HepG2 (cell line): Measurements from ENCODE around the gene UBE3B. TPM values are rescaled to one million over a fixed set of nuclear protein-coding genes. Genes with fewer than 3 reads are reported as not detected.

Experiments used
- BRCA1 ChIP-seq: sonication (generic); formaldehyde crosslinking; IDR thresholded peaks from 2 replicates; pipeline ENCODE4 v1.4.0; 2020; ENCODE audit warnings: missing genetic modification reagents
- BRD4 ChIP-seq: sonication (generic); formaldehyde crosslinking; IDR thresholded peaks from 2 replicates; pipeline ENCODE4 v1.4.0; 2020; ENCODE audit warnings: missing genetic modification reagents
- DBP ChIP-seq: sonication (generic); formaldehyde crosslinking; IDR thresholded peaks from 2 replicates; pipeline ENCODE4 v1.4.0; 2020; ENCODE audit warnings: missing genetic modification reagents; ENCODE audit errors: not compliant biosample characterization
- HMG20A ChIP-seq: IDR thresholded peaks from 2 replicates; pipeline ENCODE4 v1.6.1; 2016; ENCODE audit warnings: borderline replicate concordance
- NBN ChIP-seq: fragments of 450-650 bp; conservative IDR thresholded peaks from 2 replicates; pipeline ENCODE4 v1.6.1; 2017
- PAXIP1 ChIP-seq: sonication (generic); formaldehyde crosslinking; conservative IDR thresholded peaks from 2 replicates; pipeline ENCODE4 v1.4.0; 2020; ENCODE audit warnings: mild to moderate bottlenecking, missing genetic modification reagents, moderate library complexity
- RFXAP ChIP-seq: sonication (generic); formaldehyde crosslinking; IDR thresholded peaks from 2 replicates; pipeline ENCODE4 v1.4.0; 2020; ENCODE audit warnings: missing genetic modification reagents, borderline replicate concordance
- SP4 ChIP-seq: sonication (generic); formaldehyde crosslinking; IDR thresholded peaks from 2 replicates; pipeline ENCODE4 v1.8.1; 2023; ENCODE audit warnings: mild to moderate bottlenecking, missing genetic modification reagents
- THAP8 ChIP-seq: sonication (generic); formaldehyde crosslinking; IDR thresholded peaks from 2 replicates; pipeline ENCODE4 v1.5.1; 2020; ENCODE audit warnings: missing genetic modification reagents, mild to moderate bottlenecking, borderline replicate concordance
- ZBTB7B ChIP-seq: sonication (generic); formaldehyde crosslinking; IDR thresholded peaks from 2 replicates; pipeline ENCODE4 v1.4.0; 2020; ENCODE audit warnings: missing genetic modification reagents
- ZFP1 ChIP-seq: IDR thresholded peaks from 2 replicates; pipeline ENCODE4 v1.6.1; 2016
- polyA plus RNA-seq, 8 experiments: library from polyadenylated mRNA; depleted of rRNA in 3 of 8; stranded (reverse) in 7 of 8; unstranded in 1 of 8; fragments of >200 nt; fragmentation: Illumina TruSeq in 4 of 8; extraction: Trizol in 4 of 8; gene quantifications; 2 replicates each; pipeline versions ENCODE4 v1.2.1 to v1.2.3, GENCODE V29; 2011 to 2016; ENCODE audit warnings: low read depth in 4 of 8, missing spikeins in 1 of 8, mixed read lengths in 1 of 8; ENCODE audit not compliant: insufficient read depth in 1 of 8
- total RNA-seq, 5 experiments: library from RNA; depleted of rRNA; stranded (reverse); fragments of >200 nt; fragmentation: Illumina TruSeq; extraction: Trizol; gene quantifications; 2 replicates each; pipeline ENCODE4 v1.2.3, GENCODE V29; 2016; ENCODE audit warnings: low read depth in 1 of 5
- TF ChIP-seq, protein P1 (sequence below): sonication (generic); formaldehyde crosslinking; IDR thresholded peaks from 2 replicates; pipeline ENCODE4 v1.4.0; 2020; ENCODE audit warnings: missing genetic modification reagents
- TF ChIP-seq, protein P2 (sequence below): sonication (generic); formaldehyde crosslinking; IDR thresholded peaks from 2 replicates; pipeline ENCODE4 v1.4.0; 2020; ENCODE audit warnings: mild to moderate bottlenecking, low read depth, missing genetic modification reagents
- TF ChIP-seq, protein P3 (sequence below): IDR thresholded peaks from 2 replicates; pipeline ENCODE4 v1.6.1; 2016; ENCODE audit warnings: low read depth, missing genetic modification reagents, missing compliant biosample characterization

UBE3B gene
- total and polyA plus RNA-seq, 2 of the 13 experiments (the other 11 are each of a cell fraction or from before 2014, with no cell fraction given) = 22.7 to 25.3 TPM

DNA sequence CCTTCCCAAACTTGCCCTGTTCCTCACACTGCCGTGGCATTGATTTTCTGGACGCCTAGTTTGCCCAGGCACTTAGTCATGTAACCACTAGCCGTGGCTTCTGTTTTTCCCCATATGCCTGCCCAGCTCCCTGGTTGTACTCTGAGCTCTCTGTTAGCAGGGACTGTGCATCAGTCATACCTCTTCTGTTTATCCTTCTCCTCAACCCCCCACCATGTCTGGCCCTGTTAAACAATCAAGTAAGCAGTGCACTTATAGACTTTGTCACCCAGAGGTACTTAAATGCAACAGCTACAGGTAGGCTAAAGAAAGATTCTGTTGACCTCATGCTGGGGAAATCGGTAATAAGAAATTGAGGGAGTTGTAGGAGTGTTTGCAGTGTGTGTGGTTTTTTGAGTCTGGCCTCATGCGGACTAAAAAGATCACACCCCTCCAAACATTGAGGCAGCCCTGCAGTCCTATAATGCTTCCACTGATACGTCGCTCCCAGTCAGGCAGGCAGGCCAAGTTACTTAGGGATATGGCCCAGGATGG, 17.0 kb downstream of the UBE3B start (continued):
- TF ChIP-seq, protein P1, sequence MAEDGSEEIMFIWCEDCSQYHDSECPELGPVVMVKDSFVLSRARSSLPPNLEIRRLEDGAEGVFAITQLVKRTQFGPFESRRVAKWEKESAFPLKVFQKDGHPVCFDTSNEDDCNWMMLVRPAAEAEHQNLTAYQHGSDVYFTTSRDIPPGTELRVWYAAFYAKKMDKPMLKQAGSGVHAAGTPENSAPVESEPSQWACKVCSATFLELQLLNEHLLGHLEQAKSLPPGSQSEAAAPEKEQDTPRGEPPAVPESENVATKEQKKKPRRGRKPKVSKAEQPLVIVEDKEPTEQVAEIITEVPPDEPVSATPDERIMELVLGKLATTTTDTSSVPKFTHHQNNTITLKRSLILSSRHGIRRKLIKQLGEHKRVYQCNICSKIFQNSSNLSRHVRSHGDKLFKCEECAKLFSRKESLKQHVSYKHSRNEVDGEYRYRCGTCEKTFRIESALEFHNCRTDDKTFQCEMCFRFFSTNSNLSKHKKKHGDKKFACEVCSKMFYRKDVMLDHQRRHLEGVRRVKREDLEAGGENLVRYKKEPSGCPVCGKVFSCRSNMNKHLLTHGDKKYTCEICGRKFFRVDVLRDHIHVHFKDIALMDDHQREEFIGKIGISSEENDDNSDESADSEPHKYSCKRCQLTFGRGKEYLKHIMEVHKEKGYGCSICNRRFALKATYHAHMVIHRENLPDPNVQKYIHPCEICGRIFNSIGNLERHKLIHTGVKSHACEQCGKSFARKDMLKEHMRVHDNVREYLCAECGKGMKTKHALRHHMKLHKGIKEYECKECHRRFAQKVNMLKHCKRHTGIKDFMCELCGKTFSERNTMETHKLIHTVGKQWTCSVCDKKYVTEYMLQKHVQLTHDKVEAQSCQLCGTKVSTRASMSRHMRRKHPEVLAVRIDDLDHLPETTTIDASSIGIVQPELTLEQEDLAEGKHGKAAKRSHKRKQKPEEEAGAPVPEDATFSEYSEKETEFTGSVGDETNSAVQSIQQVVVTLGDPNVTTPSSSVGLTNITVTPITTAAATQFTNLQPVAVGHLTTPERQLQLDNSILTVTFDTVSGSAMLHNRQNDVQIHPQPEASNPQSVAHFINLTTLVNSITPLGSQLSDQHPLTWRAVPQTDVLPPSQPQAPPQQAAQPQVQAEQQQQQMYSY (CRISPR knock-in tag) = no peak
- TF ChIP-seq RFXAP (0 out of 2 replicates have a peak, but pooled peaks have one; percentile 26), BRCA1 (CRISPR knock-in tag) (no peak), BRD4 (CRISPR knock-in tag) (no peak), HMG20A (CRISPR knock-in tag) (peak; percentile 40; the same call in 1 of the 2 replicates), PAXIP1 (CRISPR knock-in tag) (peak; percentile 93), NBN (no peak), SP4 (CRISPR knock-in tag) (no peak), THAP8 (CRISPR knock-in tag) (no peak), ZFP1 (no peak), ZBTB7B (no peak), DBP (no peak)
- TF ChIP-seq, protein P2, sequence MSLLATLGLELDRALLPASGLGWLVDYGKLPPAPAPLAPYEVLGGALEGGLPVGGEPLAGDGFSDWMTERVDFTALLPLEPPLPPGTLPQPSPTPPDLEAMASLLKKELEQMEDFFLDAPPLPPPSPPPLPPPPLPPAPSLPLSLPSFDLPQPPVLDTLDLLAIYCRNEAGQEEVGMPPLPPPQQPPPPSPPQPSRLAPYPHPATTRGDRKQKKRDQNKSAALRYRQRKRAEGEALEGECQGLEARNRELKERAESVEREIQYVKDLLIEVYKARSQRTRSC (CRISPR knock-in tag) = no peak
- TF ChIP-seq, protein P3, sequence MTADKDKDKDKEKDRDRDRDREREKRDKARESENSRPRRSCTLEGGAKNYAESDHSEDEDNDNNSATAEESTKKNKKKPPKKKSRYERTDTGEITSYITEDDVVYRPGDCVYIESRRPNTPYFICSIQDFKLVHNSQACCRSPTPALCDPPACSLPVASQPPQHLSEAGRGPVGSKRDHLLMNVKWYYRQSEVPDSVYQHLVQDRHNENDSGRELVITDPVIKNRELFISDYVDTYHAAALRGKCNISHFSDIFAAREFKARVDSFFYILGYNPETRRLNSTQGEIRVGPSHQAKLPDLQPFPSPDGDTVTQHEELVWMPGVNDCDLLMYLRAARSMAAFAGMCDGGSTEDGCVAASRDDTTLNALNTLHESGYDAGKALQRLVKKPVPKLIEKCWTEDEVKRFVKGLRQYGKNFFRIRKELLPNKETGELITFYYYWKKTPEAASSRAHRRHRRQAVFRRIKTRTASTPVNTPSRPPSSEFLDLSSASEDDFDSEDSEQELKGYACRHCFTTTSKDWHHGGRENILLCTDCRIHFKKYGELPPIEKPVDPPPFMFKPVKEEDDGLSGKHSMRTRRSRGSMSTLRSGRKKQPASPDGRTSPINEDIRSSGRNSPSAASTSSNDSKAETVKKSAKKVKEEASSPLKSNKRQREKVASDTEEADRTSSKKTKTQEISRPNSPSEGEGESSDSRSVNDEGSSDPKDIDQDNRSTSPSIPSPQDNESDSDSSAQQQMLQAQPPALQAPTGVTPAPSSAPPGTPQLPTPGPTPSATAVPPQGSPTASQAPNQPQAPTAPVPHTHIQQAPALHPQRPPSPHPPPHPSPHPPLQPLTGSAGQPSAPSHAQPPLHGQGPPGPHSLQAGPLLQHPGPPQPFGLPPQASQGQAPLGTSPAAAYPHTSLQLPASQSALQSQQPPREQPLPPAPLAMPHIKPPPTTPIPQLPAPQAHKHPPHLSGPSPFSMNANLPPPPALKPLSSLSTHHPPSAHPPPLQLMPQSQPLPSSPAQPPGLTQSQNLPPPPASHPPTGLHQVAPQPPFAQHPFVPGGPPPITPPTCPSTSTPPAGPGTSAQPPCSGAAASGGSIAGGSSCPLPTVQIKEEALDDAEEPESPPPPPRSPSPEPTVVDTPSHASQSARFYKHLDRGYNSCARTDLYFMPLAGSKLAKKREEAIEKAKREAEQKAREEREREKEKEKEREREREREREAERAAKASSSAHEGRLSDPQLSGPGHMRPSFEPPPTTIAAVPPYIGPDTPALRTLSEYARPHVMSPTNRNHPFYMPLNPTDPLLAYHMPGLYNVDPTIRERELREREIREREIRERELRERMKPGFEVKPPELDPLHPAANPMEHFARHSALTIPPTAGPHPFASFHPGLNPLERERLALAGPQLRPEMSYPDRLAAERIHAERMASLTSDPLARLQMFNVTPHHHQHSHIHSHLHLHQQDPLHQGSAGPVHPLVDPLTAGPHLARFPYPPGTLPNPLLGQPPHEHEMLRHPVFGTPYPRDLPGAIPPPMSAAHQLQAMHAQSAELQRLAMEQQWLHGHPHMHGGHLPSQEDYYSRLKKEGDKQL (CRISPR knock-in tag) = no peak
